IMR-90 (cell line): Measurements from ENCODE around the gene SLC18A3.
A peak's percentile ranks its signal among the peaks of the same experiment; 100 is the strongest.

Experiments used
- CEBPB ChIP-seq: IDR thresholded peaks from 2 replicates; pipeline ENCODE4 v1.6.1; 2012; ENCODE audit warnings: low read depth, low read length, improper control_type of control experiment
- CTCF ChIP-seq: conservative IDR thresholded peaks from 2 replicates; pipeline ENCODE4 v1.5.1; 2012; ENCODE audit warnings: mild to moderate bottlenecking, low read depth, low read length, improper control_type of control experiment
- FOS ChIP-seq: fragments of 150-350 bp; IDR thresholded peaks from 2 replicates; pipeline ENCODE4 v1.6.1; 2016; ENCODE audit warnings: low read depth, low read length
- MAZ ChIP-seq: IDR thresholded peaks from 2 replicates; pipeline ENCODE4 v1.6.1; 2012; ENCODE audit warnings: low read depth, mild to moderate bottlenecking, low read length, improper control_type of control experiment, moderate library complexity, borderline replicate concordance
- SMC3 ChIP-seq: fragments of 150-350 bp; IDR thresholded peaks from 2 replicates; pipeline ENCODE4 v1.6.1; 2016; ENCODE audit warnings: low read depth, mild to moderate bottlenecking, antibody characterized with exemption, low read length, moderate library complexity
- USF2 ChIP-seq: fragments of 150-350 bp; IDR thresholded peaks from 2 replicates; pipeline ENCODE4 v1.6.1; 2017; ENCODE audit warnings: mild to moderate bottlenecking, antibody characterized with exemption, low read length, low read depth

GRCh38 chr10:49569031-49569631 is 41.0 kb upstream of the SLC18A3 start:
- no peak for TF ChIP-seq FOS
- TF ChIP-seq CEBPB: peak; percentile 85
- no peak for TF ChIP-seq MAZ
- no peak for TF ChIP-seq USF2
- TF ChIP-seq CTCF: no peak
- TF ChIP-seq SMC3: no peak
